Amniotic stem cell (primary cell): ENCODE measurements around the gene NDRG2.

Experiments
- DNase-seq: peaks from one replicate; lab custom pipeline; 2025; lab: John Stamatoyannopoulos, UW

NDRG2 gene

GRCh38 chr14:21024585-21025370 lies at the start of gene NDRG2:
Gene NDRG2, minus strand, starts transcription at chr14:21025061. Its CDS starts 1,746 bp downstream, at chr14:21023315.
- DNase-seq, result no peak

DNA sequence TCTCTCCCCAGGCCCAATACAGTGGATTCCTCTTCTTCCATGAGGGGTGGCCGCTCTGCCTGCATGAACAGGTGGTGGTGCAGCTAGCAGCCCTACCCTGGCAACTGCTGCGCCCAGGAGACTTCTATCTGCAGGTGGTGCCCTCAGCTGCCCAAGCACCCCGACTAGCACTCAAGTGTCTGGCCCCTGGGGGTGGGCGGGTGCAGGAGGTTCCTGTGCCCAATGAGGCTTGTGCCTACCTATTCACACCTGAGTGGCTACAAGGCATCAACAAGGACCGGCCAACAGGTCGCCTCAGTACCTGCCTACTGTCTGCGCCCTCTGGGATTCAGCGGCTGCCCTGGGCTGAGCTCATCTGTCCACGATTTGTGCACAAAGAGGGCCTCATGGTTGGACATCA lies 49.1 kb upstream of the NDRG2 start:
- DNase-seq, result no peak

GRCh38 chr14:21072781-21073339 lies 48.0 kb upstream of the NDRG2 start:
- DNase-seq, result no peak

- no peak for DNase-seq
Measured at GRCh38 chr14:21072031-21072473, 47.2 kb upstream of the NDRG2 start.

DNA sequence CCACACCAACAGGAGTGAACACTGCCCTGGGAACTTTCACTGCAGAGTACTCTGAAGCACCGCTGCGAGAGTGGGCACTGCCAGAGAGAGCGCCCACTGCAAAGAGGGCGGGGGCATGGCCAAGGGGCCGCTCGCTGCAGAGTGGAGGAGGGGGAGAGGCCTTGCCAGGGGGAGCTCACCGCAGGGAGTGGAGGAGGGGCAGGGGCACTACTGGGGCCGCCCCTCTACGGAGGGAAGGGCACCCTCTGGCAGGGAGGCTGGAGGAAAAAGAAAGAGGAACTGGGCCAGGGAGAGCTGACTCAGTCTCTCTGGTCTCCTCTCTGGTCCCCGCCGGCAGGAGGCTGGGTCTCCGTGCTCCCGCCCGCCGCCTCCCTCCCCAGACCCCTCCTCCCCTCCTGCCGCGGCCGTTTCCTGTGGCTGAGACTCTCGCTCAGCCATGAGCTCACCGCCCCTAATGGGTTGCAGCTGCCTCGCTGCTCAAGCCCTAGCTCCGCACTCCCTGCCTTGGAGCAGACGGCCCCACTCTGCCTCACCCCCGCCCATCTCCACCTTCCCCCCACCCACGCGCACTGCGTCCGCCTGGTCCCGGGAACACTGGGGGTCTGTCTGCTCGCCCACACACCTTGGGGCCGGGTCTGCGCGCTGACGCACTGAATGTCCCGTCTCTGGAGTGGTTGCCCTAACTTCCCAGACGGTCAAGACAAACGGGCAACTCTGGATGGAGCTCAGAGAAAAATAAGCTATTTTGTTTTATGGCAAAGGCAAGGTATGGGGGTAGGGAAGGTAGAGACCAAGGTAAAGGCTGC lies 46.6 kb upstream of the NDRG2 start:
- peak; percentile 87 for DNase-seq

DNA sequence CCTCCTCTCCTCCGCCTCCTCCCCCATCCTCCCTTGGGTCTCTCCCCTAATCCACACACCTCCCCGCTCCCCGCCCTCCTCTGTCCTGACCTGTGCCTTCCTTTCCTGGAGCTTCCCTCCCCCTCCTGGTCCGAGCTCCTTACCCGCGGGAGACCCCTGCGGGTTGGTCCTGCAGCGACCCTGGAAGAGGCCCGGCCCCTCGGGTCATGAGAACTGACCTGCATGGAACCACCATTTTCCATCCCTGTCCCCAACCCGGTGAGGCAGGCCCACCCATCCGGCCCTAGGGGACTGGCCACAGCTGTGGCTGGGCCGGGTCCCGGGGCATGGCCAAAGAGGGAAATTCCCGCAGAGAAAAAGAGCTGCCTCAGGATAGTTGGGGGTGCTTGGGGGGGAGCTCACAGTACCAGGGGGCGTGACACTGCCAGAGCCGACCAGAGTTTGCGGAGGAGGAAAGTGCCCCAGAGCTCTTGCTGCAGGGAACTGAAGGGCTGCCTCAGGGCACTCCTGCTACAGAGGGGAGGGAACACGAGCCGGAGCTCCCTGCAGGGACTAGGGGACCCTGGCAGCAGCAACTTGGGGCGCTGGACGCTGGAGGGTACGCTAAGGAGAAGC lies 45.9 kb upstream of the NDRG2 start:
- DNase-seq, result no peak

GRCh38 chr14:21070083-21070609 lies 45.3 kb upstream of the NDRG2 start, which contains the start of gene ARHGEF40:
Gene ARHGEF40, plus strand, starts transcription at chr14:21070304. Its CDS starts 93 bp downstream, at chr14:21070397.
- DNase-seq, result no peak

- DNase-seq, result no peak
Measured at GRCh38 chr14:21069388-21070082, 44.7 kb upstream of the NDRG2 start.

GRCh38 chr14:21068521-21069387 lies 43.9 kb upstream of the NDRG2 start:
- peak; percentile 49 for DNase-seq

DNA sequence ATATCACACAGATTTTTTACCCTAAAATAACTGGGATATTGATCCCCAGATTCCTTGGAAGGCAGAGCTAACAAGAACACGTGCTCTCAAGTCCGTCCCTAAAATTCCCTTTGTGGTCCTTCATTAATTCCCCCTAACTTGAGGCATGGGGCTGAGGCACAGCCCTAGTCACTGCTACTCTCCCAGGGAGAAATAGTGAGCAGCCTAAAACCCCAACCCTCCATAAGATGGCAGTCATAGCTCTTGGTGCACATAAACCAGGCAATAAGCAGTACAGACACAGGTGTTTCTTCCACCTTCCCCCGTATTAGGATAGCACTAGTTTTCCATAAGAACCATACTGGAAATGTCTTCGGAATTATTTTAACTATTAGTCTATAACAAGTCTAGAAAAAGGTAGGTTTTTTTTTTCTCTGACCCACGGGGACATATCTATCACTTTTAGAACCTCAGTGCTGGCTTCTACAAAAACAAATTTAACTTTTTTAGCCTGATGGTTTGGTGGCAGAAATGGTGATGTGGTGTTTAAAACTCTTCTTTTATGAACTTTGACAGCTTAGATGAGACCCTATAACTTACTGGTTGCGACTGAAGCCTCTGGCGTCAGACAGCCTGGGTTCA lies 42.1 kb upstream of the NDRG2 start:
- DNase-seq, result no peak

DNA sequence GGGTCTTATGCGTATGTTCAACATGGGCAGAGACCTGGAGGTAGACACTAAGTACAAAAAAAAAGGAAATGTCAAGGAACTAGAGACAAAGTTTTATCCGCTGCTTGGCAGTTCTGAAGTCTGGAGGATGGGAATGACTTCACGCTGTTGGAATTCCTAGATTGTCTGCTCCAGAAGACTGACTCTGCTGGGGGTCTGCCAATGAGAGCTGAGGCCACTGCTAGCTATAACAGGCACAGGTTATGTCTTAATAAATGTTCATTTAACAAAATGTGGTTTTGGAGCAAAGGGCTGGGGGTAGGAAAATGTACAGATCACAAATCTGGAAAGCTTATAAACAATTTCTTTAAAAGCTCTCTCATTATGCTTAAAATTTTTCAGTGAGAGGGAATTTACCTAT lies 38.6 kb upstream of the NDRG2 start:
- no peak for DNase-seq

- DNase-seq, result no peak
Measured at GRCh38 chr14:21061347-21061668, 36.4 kb upstream of the NDRG2 start.

GRCh38 chr14:21060614-21061346 lies 35.9 kb upstream of the NDRG2 start:
- no peak for DNase-seq

- DNase-seq, result no peak
Measured at GRCh38 chr14:21059842-21060613, 35.2 kb upstream of the NDRG2 start.

DNA sequence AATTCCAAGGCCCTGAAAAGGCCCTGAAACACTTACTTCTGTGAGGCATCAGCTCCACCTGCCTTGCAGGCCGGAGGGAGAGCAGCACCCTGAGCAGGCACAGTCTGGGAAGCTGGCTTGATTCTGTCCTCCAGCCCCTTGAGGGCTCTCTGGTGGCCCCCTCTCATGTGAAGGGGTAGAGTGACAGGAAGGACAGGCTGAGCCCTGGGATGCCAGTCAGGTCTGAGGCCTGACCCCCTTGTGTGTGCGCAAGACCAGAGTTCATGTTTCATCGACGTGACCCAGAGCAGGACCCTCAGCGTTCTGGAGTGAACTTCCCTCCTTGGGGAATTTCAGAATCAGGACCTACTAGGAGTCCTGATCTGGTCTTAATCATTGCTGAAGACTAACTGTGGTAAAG lies 34.0 kb upstream of the NDRG2 start:
- no peak for DNase-seq

DNA sequence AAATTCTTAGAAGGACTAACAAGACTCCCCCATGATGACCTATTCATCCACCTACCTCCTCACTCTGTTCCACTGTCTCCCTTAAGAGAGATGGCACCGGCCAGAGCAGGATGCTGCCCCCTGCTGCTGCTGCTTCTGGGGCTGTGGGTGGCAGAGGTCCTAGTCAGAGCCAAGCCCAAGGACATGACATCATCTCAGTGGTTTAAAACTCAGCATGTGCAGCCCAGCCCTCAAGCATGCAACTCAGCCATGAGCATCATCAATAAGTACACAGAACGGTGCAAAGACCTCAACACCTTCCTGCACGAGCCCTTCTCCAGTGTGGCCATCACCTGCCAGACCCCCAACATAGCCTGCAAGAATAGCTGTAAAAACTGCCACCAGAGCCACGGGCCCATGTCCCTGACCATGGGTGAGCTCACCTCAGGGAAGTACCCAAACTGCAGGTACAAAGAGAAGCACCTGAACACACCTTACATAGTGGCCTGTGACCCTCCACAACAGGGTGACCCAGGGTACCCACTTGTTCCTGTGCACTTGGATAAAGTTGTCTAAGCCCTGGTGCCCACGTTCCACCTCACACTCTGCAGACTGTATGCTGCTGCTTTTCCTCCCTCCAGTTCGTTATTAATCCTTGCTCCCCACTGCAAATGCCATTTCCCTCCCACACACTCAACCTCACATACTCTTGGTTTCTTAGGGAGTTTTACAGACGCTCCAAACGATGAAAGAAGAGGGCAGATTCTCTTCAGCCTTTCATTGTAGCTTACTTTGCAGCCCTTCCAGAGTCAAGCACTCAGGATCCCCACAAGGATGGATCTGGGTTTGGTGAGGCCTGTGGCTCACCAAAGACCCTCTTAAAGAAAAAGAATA lies 33.2 kb upstream of the NDRG2 start, which contains the start of gene RNASE8:
TSS of gene RNASE8 (plus strand) at position 20 of the 873 bp plus-strand sequence. CDS start at position 91, 71 bp downstream.
- no peak for DNase-seq

DNA sequence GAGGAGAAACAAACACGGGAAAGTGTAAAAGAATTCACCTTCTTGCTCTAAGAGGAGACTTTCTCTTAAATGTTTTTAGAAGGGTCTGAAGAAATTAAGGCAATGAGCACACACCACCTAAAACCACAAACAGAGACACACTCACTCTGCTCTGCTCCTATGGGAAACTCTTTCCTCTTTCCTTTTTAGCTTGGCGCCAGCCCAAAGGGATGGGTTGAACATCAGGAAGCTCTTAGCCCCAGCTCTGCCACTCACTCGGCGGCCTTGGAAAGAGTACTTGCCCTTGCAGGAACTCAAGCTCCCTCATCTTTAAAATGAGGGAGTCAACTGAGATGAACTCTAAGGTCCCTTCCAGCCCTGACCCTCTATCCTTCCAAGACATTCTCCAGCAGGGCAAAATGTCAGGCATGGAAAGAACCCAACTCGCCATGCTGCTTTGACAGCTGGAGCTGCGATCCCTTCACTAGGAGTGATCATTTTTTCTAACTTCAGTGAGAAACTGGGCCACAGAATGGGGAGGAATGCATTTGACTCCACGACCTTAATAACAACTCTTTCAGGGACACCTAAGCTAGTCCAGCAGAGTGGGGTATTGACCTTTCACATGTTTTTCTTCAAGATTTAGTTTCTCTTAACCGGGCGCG lies 31.8 kb upstream of the NDRG2 start:
- DNase-seq, result no peak
